ENCODE data around the gene PERM1. TPM values are rescaled to one million over a fixed set of nuclear protein-coding genes. Genes with fewer than 3 reads are reported as not detected.

The PERM1 gene
- total and polyA plus RNA-seq, 9 of the 15 experiments (the other 6 are each of a cell fraction or from before 2014, with no cell fraction given) = not detected

- no peak for TF ChIP-seq ZBTB40 (IDR thresholded peaks at IDR 0.05)
- TF ChIP-seq ZBTB40 (CRISPR knock-in tag; IDR thresholded peaks at IDR 0.05) = no peak
- TF ChIP-seq POLR2B (IDR thresholded peaks at IDR 0.05; ENCODE audit: low read depth, partially characterized antibody) = peak; percentile 22
- TF ChIP-seq GATAD2A (IDR thresholded peaks at IDR 0.05) = no peak
- TF ChIP-seq STAT5A (IDR thresholded peaks at IDR 0.05; ENCODE audit: borderline replicate concordance, low read length) = no peak
- TF ChIP-seq RB1 (IDR thresholded peaks at IDR 0.05; ENCODE audit: low read depth) = peak; percentile 18; the same call in 1 of the 2 replicates
- no peak for TF ChIP-seq HDAC8 (tag; IDR thresholded peaks at IDR 0.05)
- TF ChIP-seq L3MBTL2 (IDR thresholded peaks at IDR 0.05) = no peak
Measured at GRCh38 chr1:996851-997712, 15.2 kb upstream of the PERM1 start (continued).

All from K562 (cell line).